ENCODE data around the gene SLC4A2.

SLC4A2 gene

DNA sequence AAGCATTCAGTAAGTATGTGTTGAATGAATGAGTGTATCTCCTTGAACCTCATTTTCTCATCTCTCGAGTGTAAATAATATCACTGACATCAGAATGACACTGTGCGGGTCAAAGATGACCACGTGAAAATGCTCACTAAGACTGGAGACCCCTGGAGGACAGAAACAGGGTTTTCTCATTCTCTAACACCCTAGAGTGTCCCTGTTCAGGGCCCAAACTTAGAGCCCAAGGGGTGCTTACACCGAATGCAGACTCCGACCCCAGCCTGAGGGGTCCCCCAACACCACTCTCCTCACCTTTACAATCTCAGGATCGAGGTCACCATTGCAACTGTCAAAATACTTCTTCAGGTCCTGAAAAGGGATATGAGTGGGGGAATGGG, 3.1 kb upstream of the SLC4A2 start:
- TF ChIP-seq, protein P1, sequence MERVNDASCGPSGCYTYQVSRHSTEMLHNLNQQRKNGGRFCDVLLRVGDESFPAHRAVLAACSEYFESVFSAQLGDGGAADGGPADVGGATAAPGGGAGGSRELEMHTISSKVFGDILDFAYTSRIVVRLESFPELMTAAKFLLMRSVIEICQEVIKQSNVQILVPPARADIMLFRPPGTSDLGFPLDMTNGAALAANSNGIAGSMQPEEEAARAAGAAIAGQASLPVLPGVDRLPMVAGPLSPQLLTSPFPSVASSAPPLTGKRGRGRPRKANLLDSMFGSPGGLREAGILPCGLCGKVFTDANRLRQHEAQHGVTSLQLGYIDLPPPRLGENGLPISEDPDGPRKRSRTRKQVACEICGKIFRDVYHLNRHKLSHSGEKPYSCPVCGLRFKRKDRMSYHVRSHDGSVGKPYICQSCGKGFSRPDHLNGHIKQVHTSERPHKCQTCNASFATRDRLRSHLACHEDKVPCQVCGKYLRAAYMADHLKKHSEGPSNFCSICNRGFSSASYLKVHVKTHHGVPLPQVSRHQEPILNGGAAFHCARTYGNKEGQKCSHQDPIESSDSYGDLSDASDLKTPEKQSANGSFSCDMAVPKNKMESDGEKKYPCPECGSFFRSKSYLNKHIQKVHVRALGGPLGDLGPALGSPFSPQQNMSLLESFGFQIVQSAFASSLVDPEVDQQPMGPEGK (CRISPR knock-in tag; IDR thresholded peaks at IDR 0.05; ENCODE audit: borderline replicate concordance): no peak
- TF ChIP-seq, protein P2, sequence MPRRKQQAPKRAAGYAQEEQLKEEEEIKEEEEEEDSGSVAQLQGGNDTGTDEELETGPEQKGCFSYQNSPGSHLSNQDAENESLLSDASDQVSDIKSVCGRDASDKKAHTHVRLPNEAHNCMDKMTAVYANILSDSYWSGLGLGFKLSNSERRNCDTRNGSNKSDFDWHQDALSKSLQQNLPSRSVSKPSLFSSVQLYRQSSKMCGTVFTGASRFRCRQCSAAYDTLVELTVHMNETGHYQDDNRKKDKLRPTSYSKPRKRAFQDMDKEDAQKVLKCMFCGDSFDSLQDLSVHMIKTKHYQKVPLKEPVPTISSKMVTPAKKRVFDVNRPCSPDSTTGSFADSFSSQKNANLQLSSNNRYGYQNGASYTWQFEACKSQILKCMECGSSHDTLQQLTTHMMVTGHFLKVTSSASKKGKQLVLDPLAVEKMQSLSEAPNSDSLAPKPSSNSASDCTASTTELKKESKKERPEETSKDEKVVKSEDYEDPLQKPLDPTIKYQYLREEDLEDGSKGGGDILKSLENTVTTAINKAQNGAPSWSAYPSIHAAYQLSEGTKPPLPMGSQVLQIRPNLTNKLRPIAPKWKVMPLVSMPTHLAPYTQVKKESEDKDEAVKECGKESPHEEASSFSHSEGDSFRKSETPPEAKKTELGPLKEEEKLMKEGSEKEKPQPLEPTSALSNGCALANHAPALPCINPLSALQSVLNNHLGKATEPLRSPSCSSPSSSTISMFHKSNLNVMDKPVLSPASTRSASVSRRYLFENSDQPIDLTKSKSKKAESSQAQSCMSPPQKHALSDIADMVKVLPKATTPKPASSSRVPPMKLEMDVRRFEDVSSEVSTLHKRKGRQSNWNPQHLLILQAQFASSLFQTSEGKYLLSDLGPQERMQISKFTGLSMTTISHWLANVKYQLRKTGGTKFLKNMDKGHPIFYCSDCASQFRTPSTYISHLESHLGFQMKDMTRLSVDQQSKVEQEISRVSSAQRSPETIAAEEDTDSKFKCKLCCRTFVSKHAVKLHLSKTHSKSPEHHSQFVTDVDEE (CRISPR knock-in tag; IDR thresholded peaks at IDR 0.05): no peak
- TF ChIP-seq ZNF8 (CRISPR knock-in tag; IDR thresholded peaks at IDR 0.05) (no peak), GLIS3 (CRISPR knock-in tag; IDR thresholded peaks at IDR 0.05) (no peak), ARNTL (CRISPR knock-in tag; IDR thresholded peaks at IDR 0.05; ENCODE audit: borderline replicate concordance, low read depth) (no peak), BACH2 (CRISPR knock-in tag; IDR thresholded peaks at IDR 0.05; ENCODE audit: borderline replicate concordance) (no peak), OSR1 (CRISPR knock-in tag; IDR thresholded peaks at IDR 0.05) (no peak), ZC3H10 (CRISPR knock-in tag; IDR thresholded peaks at IDR 0.05) (no peak)
- TF ChIP-seq, protein P3, sequence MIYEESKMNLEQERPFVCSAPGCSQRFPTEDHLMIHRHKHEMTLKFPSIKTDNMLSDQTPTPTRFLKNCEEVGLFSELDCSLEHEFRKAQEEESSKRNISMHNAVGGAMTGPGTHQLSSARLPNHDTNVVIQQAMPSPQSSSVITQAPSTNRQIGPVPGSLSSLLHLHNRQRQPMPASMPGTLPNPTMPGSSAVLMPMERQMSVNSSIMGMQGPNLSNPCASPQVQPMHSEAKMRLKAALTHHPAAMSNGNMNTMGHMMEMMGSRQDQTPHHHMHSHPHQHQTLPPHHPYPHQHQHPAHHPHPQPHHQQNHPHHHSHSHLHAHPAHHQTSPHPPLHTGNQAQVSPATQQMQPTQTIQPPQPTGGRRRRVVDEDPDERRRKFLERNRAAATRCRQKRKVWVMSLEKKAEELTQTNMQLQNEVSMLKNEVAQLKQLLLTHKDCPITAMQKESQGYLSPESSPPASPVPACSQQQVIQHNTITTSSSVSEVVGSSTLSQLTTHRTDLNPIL (CRISPR knock-in tag; IDR thresholded peaks at IDR 0.05; ENCODE audit: low read depth): no peak
- ATAC-seq: no peak

DNA sequence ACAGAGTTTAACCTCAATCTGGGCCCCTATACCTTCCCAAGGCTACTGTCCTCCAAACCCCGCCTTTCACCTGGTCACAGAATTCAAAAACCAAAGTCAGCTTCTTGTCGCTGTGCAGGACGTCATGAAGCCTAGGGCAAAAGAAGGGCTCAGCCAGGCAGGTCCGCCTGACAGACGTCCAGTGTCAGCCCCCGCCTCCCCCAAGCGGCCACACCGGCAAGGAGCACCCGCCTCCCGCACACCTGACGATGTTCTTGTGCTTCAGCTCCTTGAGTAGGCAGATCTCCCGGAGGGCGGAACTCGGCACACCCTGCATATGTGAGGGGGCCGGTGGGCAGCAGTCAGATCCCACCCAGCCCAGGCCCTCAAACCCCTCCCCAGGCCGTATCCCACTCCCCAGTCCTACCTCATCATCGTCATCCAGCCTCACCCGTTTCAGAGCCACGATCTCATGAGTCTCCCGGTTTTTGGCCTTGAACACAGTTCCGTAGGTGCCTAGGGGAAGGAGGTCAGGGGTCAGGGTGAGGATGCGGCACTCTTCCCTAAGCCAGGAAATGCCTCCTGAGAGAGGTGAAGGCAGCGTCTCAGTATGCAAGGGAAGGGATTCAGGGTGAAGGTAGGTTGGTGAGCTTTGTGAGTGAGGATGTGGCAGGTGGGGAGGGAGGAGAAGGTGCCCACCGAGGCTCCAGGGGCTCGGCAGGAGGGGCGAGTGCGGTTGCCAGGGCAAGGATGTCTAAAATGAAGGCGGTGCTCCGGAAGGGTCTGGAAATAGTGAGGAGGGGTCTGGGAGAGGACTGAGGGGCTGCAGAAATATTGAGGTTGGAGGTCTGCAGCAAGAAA, 2.5 kb upstream of the SLC4A2 start:
- no peak for TF ChIP-seq SNAI2 (CRISPR knock-in tag; IDR thresholded peaks at IDR 0.05)
- no peak for TF ChIP-seq ZNF8 (CRISPR knock-in tag; IDR thresholded peaks at IDR 0.05)
- no peak for TF ChIP-seq ZFP30 (CRISPR knock-in tag; IDR thresholded peaks at IDR 0.05)
- TF ChIP-seq GLIS3 (CRISPR knock-in tag; IDR thresholded peaks at IDR 0.05): no peak
- no peak for TF ChIP-seq ESRRG (CRISPR knock-in tag; IDR thresholded peaks at IDR 0.05)
- TF ChIP-seq TOX (CRISPR knock-in tag; IDR thresholded peaks at IDR 0.05; ENCODE audit: borderline replicate concordance): no peak
- no peak for TF ChIP-seq ZC3H10 (CRISPR knock-in tag; IDR thresholded peaks at IDR 0.05)
- no peak for TF ChIP-seq ZFP3 (CRISPR knock-in tag; IDR thresholded peaks at IDR 0.05)
- TF ChIP-seq BACH2 (CRISPR knock-in tag; IDR thresholded peaks at IDR 0.05; ENCODE audit: borderline replicate concordance): no peak
- TF ChIP-seq, protein P2 (CRISPR knock-in tag; IDR thresholded peaks at IDR 0.05): no peak
- TF ChIP-seq ZNF565 (CRISPR knock-in tag; conservative IDR thresholded peaks at IDR 0.05; ENCODE audit: low read depth): no peak
- TF ChIP-seq OSR1 (CRISPR knock-in tag; IDR thresholded peaks at IDR 0.05): no peak
- TF ChIP-seq TCF4 (CRISPR knock-in tag; IDR thresholded peaks at IDR 0.05; ENCODE audit: borderline replicate concordance): no peak
- TF ChIP-seq, protein P4, sequence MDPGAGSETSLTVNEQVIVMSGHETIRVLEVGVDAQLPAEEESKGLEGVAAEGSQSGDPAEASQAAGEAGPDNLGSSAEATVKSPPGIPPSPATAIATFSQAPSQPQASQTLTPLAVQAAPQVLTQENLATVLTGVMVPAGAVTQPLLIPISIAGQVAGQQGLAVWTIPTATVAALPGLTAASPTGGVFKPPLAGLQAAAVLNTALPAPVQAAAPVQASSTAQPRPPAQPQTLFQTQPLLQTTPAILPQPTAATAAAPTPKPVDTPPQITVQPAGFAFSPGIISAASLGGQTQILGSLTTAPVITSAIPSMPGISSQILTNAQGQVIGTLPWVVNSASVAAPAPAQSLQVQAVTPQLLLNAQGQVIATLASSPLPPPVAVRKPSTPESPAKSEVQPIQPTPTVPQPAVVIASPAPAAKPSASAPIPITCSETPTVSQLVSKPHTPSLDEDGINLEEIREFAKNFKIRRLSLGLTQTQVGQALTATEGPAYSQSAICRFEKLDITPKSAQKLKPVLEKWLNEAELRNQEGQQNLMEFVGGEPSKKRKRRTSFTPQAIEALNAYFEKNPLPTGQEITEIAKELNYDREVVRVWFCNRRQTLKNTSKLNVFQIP (CRISPR knock-in tag; IDR thresholded peaks at IDR 0.05; ENCODE audit: borderline replicate concordance, low read depth): no peak
- no peak for TF ChIP-seq RARB (CRISPR knock-in tag; IDR thresholded peaks at IDR 0.05)
- TF ChIP-seq ZNF70 (CRISPR knock-in tag; IDR thresholded peaks at IDR 0.05): no peak
- no peak for TF ChIP-seq ARNTL (CRISPR knock-in tag; IDR thresholded peaks at IDR 0.05; ENCODE audit: borderline replicate concordance, low read depth)
- no peak for TF ChIP-seq PPARA (CRISPR knock-in tag; IDR thresholded peaks at IDR 0.05; ENCODE audit: borderline replicate concordance)
- no peak for ATAC-seq
